ENCODE measurements around the gene ZNF777. TPM values are rescaled to one million over a fixed set of nuclear protein-coding genes. Genes with fewer than 3 reads are reported as not detected.

Gene ZNF777
- total RNA-seq, 1 experiment from 2014 or later = 15.6 TPM

GRCh38 chr7:149415391-149416071, 45.3 kb downstream of the ZNF777 start:
- H3K27me3 ChIP-seq (ENCODE audit: insufficient read depth, low read length) = no peaks in the 10 kb centered on the region
- no peaks in the 10 kb centered on the region for H4K20me1 ChIP-seq (ENCODE audit: control insufficient read depth, insufficient read depth, insufficient read length)
- H2BK12ac ChIP-seq (ENCODE audit: insufficient read length, low read depth, low read length) = no peak overlapping the region
- H3K4ac ChIP-seq (ENCODE audit: low read depth, low read length) = no peak overlapping the region
- no peak overlapping the region for H4K91ac ChIP-seq (ENCODE audit: insufficient read length, low read depth, low read length)
- H2AK5ac ChIP-seq (ENCODE audit: insufficient read length, low read length) = no peak overlapping the region
- H2BK20ac ChIP-seq (ENCODE audit: low read depth, low read length, poor library complexity, severe bottlenecking) = no peak overlapping the region
- H3K27ac Mint-ChIP-seq = peak overlapping the region in 2 of 3 experiments; percentile 4 to 62; a peak in 4 of 7 replicates
- H3K79me1 ChIP-seq (ENCODE audit: insufficient read depth, low read depth, low read length, poor library complexity, severe bottlenecking) = no peaks in the 10 kb centered on the region
- peak overlapping the region; percentile 66 for H3K18ac ChIP-seq (ENCODE audit: insufficient read length, low read depth, low read length)
- H4K5ac ChIP-seq (ENCODE audit: insufficient read length, low read depth, low read length) = no peak overlapping the region
- no peaks in the 10 kb centered on the region for H3K4me1 ChIP-seq (ENCODE audit: insufficient read depth, low read length)
- no CpG with 5 or more reads among the region's 26 CpGs for WGBS (ENCODE audit: extremely low coverage, insufficient read length, low lambda C conversion rate)
- no peak for DNase-seq
- H3K4me2 ChIP-seq (ENCODE audit: insufficient read depth, insufficient read length, low read length) = peak overlapping the region; percentile 100
- no peak overlapping the region for H3K27ac ChIP-seq (ENCODE audit: insufficient read length, low read depth, low read length)
- peaks cover 24% of the 10 kb centered on the region for H3K27me3 Mint-ChIP-seq (ENCODE audit: low read depth)
- H3K4me3 Mint-ChIP-seq = peak overlapping the region; percentile 78 to 86
- no peak overlapping the region for H3K23ac ChIP-seq (ENCODE audit: insufficient read length, low read depth, low read length)
- no peak overlapping the region for H3T11ph ChIP-seq (ENCODE audit: low read length)
- no peak overlapping the region; the same call in 1 of the 2 replicates for H2BK15ac ChIP-seq (ENCODE audit: low read depth, low read length)
- peaks cover 8 to 13% of the 10 kb centered on the region in 2 experiments for H3K4me1 Mint-ChIP-seq
- H3K56ac ChIP-seq (ENCODE audit: insufficient read length, low read depth, low read length) = no peak overlapping the region
- peaks cover 3 to 6% of the 10 kb centered on the region in 2 experiments; a peak in 4 of 5 replicates for H3K9me3 Mint-ChIP-seq
- no peaks in the 10 kb centered on the region; the same call in 1 of the 2 replicates for H3K79me2 ChIP-seq (ENCODE audit: insufficient read depth, low read length)
- H3K14ac ChIP-seq (ENCODE audit: insufficient read depth, low read length) = peak overlapping the region; percentile 75; the same call in 1 of the 2 replicates
- peak overlapping the region; percentile 96 for H2AFZ ChIP-seq (ENCODE audit: low read length)
- peaks cover 6% of the 10 kb centered on the region for H3K23me2 ChIP-seq (ENCODE audit: insufficient read length, low read depth, low read length, poor library complexity, severe bottlenecking)
- H2BK5ac ChIP-seq (ENCODE audit: insufficient read length, low read length) = no peak overlapping the region
- H2BK120ac ChIP-seq (ENCODE audit: low read depth, low read length, poor library complexity, severe bottlenecking) = no peak overlapping the region
- H3K36me3 Mint-ChIP-seq (ENCODE audit: insufficient read depth in 1 of 3, low read depth in 3 of 3) = no peaks in the 10 kb centered on the region; a peak in 1 of 7 replicates
- H4K8ac ChIP-seq (replicated peaks; ENCODE audit: insufficient read length, low read depth, low read length) = no peak overlapping the region
- no peak for TF ChIP-seq CTCF (conservative IDR thresholded peaks at IDR 0.05)
- peak overlapping the region; percentile 70 for H3K9ac ChIP-seq (ENCODE audit: extremely low read depth, insufficient read length, low read length)
- no peaks in the 10 kb centered on the region for H3K9me3 ChIP-seq (ENCODE audit: control insufficient read depth, low read depth, low read length)

Data from H9 (cell line).